Heart left ventricle (tissue), 13 donors: Measurements from ENCODE around the gene LAMC3.

Source experiments
- POLR2A ChIP-seq, 2 donors: fragments of 450-650 bp; IDR thresholded peaks; one replicate each; pipeline ENCODE4 v1.6.1; 2017; ENCODE audit warnings: antibody characterized with exemption in 2 of 2, mild to moderate bottlenecking in 2 of 2, moderate library complexity in 2 of 2
- TF ChIP-seq, protein P1 (sequence below), 12 donors: fragments of 200-600 bp; sonication (generic) in 4 of 12; IDR thresholded peaks; one replicate each; pipeline versions ENCODE4 v1.5.0 to v1.8.0; 2018 to 2022; ENCODE audit warnings: antibody characterized with exemption in 12 of 12, mild to moderate bottlenecking in 5 of 12
- donor health status: ischemic (EF 13 %, LVEDD 7.1; RV severe dilation, severe dysfunction).
- donor health status: DM: no; HTN: yes; CAD: no.
- donor health status: DM: no; HTN: no; CAD: no.
- donor health status: ischemic (EF 25% LVEDD 6.9; RV normal size, moderate dysfunction).
- donor health status: ischemic (EF 25% LVEDD 5.7; RV mildly dilated, moderate dysfunction).
- donor health status: ischemic (EF 35%, LVEDD 5.7; RV mildly dilated, moderate dysfunction).
- donor health status: nonischemic (EF 11% LVEDD 7.7; RV severe dilation, severe dysfunction).
- donor health status: DM: yes; HTN: yes; CAD: no.
- donor health status: PGD.
- donor health status: ischemic (EF 29% LVEDD 5.4; RV normal size, mild dysfunction).
- donor health status: nonischemic (EF 23%, LVEDD 6.1; RV moderate dilation, normal function).

GRCh38 chr9:130972957-130973685 lies 35.9 kb upstream of the LAMC3 start:
- TF ChIP-seq, protein P1, sequence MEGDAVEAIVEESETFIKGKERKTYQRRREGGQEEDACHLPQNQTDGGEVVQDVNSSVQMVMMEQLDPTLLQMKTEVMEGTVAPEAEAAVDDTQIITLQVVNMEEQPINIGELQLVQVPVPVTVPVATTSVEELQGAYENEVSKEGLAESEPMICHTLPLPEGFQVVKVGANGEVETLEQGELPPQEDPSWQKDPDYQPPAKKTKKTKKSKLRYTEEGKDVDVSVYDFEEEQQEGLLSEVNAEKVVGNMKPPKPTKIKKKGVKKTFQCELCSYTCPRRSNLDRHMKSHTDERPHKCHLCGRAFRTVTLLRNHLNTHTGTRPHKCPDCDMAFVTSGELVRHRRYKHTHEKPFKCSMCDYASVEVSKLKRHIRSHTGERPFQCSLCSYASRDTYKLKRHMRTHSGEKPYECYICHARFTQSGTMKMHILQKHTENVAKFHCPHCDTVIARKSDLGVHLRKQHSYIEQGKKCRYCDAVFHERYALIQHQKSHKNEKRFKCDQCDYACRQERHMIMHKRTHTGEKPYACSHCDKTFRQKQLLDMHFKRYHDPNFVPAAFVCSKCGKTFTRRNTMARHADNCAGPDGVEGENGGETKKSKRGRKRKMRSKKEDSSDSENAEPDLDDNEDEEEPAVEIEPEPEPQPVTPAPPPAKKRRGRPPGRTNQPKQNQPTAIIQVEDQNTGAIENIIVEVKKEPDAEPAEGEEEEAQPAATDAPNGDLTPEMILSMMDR (IDR thresholded peaks at IDR 0.05), result no peak
- TF ChIP-seq POLR2A (IDR thresholded peaks at IDR 0.05), result no peak
